HG03575 (cell line): ENCODE results near the gene TCOF1.

Source experiments
- ATAC-seq: cut with Tn5 transposase; IDR thresholded peaks from one replicate; pipeline ENCODE4 v1.9.1; 2021; ENCODE audit not compliant: unreplicated experiment, insufficient number of reproducible peaks, low FRiP score; ENCODE audit errors: extremely low read depth

Gene TCOF1

DNA sequence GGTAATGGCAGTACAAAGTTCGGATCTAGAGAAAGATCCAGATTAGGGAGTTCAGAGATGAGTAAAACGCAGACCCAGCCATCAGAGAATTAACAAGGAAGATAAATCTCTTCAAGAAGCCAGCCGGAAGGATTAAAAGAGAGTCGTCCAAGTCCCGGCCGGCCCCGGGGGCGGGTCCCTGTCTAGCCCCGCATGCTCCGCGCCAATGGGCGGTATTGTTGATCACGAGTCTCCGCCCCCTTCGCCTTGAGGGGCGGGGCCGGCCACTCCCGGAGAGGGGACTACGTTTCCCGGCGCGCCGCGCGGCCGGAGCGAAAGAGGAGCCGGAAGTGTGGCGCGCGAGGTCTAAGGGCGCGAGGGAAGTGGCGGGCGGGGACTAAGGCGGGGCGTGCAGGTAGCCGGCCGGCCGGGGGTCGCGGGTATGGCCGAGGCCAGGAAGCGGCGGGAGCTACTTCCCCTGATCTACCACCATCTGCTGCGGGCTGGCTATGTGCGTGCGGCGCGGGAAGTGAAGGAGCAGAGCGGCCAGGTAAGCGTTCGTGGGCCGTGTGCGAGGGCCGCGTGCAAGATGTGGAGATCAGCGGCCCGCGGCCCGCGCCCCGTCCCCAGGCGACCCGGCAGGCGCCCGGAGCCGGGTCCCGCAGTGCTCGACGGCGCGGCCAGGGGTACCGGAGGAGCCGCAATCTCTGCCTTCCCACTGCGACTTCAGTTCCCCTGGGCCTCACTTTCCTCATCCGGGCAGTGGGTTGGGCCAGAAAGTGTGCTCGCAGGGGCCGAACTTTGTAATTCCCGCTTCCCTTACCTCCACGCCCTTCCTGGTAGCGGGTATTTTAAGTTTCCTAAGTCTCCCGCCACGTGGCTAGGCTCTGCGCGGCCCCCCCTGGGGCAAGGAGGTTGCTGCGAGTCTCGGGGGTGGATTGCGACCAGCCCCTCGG is at the start of gene TCOF1:
Gene TCOF1, plus strand, starts transcription at position 372 of the 935 bp plus-strand sequence. Its CDS starts 50 bp downstream, at position 422.
- ATAC-seq = peak; percentile 81

GRCh38 chr5:150309101-150309885 is 48.2 kb upstream of the TCOF1 start:
- no peak for ATAC-seq

DNA sequence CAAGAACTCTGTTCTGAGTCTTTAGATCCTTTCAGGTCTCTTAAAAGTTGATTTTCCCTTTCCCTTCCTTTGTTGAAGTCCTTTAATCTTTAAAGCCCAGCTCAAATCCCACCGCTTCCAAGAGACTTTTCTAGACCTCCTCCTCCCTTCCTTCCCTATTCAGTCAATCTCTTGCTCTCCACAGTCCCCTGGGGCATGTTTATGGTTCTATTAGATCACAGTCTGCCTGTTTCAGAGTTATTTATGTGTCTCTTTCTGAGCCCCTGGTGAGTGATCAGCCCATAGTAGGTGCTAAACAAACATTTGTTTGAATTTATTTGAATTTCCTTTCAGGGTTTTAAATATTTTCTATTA is 47.6 kb upstream of the TCOF1 start:
- ATAC-seq = no peak

GRCh38 chr5:150310246-150310645 is 47.3 kb upstream of the TCOF1 start:
- no peak for ATAC-seq

DNA sequence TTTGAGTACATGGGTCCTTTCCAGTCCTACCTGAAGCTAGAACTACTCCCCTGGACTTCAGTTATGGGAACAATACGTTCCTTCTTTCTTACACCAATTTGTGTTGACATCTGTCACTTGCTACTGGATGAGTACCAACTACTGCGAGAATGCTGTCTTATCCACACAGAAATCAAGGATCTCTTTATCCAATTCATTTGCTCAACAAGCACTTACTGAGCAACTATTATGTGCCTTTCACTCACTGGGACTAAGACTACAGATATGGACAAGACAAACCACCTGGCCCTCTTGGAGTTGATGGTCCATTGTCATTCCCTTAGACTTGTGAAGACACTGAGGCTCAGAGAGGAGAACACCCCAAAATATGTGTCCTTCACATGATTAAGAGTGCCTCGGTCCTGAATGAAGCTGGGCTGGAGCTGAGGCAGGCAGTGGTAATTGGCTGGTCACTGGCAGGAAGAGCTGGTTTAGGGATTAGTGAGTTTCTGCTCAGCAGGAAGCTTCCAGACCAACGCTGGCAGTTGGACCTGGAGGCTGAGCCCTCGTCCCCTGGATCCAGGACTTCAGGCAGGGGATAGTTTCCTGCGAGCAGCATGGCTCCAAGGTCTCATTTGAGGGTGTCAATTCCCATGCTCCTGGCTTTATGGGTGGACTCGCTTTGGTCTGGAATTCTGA is 46.3 kb upstream of the TCOF1 start:
- ATAC-seq = no peak

DNA sequence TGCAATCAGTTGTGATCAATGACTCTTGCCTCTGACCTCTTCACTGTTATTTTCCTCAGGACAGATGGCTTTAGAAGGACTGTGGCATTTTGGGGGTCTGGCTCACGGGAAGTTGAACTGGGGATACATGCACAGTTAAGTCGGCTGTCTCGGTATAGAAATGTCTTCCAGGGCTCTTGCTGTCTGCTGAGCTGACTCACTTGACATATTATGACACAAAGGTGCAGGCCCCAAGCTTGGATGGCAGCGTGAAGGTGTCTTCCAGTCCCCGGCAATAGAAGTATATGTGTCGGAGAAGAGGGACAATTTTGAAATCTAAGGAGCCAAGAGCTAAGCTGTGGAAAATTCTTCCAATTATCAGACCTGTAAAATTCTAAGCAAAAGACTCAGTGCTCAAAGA is 45.0 kb upstream of the TCOF1 start:
- no peak for ATAC-seq

DNA sequence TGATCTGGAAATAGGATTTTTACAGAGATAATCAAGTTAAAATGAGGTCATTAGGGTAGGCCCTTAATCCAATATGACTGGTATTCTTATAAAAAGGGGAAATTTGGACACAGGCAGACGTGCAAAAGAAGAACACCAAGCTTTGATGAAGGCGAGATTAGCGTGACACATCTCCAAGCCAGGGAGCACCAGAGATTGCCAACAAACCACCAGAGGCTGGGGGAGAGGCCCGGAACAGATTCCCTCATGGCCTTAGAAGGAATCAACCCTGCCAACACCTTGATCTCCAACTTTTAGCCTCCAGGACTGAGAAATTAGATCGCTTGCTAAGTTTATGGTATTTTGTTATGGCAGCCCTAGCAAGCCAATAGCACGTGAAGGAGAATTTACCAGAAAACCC is 44.0 kb upstream of the TCOF1 start:
- no peak for ATAC-seq

GRCh38 chr5:150313921-150314716 is 43.4 kb upstream of the TCOF1 start:
- ATAC-seq = no peak

DNA sequence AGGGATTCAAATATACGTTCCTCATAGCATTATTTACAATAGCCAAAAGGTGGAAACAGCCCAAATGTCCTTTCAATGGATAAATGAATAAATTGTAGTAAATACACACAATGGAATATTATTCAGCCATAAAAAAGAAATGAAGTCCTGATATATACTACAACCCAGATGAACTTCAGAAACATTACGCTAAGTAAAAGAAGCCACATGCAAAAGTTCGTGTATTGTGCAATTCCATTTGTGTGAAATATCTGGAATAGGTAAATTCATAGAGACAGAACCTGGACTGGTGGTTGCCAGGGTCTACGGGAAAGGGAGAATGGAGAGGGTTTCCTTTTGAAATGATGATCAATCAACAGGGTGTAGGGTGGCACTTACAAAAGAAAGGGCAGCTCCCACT is 42.3 kb upstream of the TCOF1 start:
- no peak for ATAC-seq

GRCh38 chr5:150316320-150316719 is 41.2 kb upstream of the TCOF1 start:
- ATAC-seq = no peak

- ATAC-seq = no peak
Measured at GRCh38 chr5:150317048-150318003, 40.2 kb upstream of the TCOF1 start.

DNA sequence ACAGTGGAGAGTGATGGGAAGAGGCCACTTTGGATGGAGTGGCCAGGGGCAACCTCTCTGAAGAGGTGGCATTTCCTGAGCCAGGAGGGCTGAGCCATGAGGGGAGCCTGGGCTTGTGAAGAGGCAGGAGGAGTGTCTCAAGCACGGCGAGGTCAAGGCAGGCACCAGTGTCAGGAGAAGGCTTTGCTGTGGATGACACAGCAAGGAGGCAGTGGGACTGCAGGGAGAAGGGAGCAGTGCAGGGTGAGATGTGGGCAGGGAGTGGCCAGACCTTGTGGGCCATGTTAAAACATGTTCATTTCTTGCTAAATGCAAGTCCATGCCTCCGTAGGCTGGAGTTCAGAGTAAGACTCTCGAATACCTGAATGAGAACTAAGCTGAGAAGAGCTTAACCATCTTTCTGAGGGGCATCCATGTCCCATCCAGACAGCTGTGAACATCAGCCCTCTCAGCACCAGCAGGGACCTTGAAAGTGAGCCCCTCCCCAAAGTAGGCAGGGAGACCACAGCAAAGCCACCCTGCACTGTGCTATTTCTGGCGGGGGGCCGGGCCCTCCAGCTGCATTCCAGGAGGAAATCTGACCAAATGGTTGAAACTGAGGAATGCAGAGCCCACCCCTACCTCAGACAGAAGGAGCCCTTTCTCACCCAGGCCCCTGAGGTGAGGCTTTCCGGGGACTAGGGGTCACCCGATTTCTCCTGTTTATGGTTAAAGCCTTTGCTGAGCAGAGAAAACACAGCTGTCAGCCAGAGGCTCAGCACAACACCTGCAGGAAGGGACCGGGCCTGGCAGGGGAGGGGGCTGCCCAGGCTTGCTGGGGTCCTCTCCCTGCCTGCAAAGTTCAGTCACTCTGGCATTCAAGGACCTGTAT is 38.6 kb upstream of the TCOF1 start:
- no peak for ATAC-seq

GRCh38 chr5:150319484-150319790 is 38.1 kb upstream of the TCOF1 start:
- no peak for ATAC-seq

- ATAC-seq = no peak
Measured at GRCh38 chr5:150320044-150320613, 37.4 kb upstream of the TCOF1 start.

DNA sequence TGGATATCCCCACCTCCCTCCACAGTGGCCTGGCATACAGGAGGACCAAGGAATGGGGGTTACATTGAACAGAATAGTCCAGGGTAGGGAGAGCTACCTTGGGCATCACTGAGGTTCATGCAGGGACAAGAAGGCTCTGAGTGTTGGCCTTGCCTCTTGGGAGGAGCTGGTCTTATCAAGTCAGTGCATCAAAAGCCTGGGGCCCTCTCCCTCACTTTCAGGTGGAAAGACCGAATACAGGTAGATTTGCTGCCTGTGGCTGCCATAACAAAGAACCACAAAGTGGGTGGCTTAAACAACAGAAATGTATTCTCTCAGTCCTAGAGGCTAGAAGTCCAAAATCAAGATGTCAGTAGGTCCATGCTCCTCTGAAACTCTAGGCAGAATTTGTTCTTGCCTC is 36.3 kb upstream of the TCOF1 start:
- ATAC-seq = no peak

GRCh38 chr5:150321784-150322183 is 35.7 kb upstream of the TCOF1 start:
- ATAC-seq = no peak

GRCh38 chr5:150322202-150322601 is 35.3 kb upstream of the TCOF1 start:
- ATAC-seq = no peak
